K562 (cell line): Measurements from ENCODE around the gene ARHGEF40.

Experiments
- NCOR1 ChIP-seq: fragments of 450-650 bp; IDR thresholded peaks from 2 replicates; pipeline ENCODE4 v1.6.1; 2016; ENCODE audit warnings: mild to moderate bottlenecking, moderate library complexity
- RAD21 ChIP-seq, 2 experiments: fragments of 250-450 bp in 1 of 2; fragments of 450-650 bp in 1 of 2; sonication (Bioruptor Pico) in 1 of 2; formaldehyde crosslinking in 1 of 2; IDR thresholded peaks in 1 of 2; conservative IDR thresholded peaks in 1 of 2; 2 replicates each; pipeline versions ENCODE4 v1.4.0 to v1.8.0; 2020 to 2022; ENCODE audit warnings: mild to moderate bottlenecking in 2 of 2, moderate library complexity in 1 of 2

DNA sequence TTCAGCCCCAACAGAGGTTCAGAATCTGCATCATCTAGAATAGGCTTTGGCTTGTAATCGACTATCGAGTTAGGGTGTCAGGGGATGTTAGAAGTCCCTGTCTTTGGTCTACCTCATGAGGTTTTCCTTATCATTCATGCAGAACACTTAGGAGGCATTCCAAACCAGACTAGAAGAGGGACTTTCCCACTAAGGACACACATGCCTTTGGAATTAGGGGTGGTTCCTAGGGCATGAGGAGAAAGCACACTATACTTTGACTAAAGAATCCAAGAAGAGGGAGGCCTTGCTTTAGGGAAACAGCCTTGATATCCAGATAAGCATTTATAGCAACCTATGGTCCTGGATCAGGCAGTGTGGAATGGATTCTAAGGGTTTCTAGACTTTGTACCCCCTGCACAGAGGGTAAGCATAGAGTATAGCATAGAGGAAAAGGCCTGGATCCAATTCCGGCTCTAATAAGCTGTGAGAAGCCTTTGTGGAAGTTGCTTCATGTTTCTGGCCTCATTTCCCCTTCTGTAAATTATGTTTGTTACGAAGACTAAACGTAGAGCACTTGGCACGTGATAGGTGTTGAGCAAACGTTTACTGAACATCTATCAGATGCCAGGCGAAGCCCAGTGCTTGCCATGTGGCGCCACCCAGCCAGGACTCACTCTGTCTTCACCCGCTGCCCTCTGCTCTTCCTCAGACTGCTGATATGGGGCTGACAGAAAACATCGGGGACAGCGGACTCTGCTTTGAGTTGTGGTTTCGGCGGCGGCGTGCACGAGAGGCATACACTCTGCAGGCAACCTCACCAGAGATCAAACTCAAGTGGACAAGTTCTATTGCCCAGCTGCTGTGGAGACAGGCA lies 15.1 kb downstream of the ARHGEF40 start:
- TF ChIP-seq RAD21 (CRISPR knock-in tag; conservative IDR thresholded peaks at IDR 0.05 in 1 of 2, IDR thresholded peaks at IDR 0.05 in 1 of 2) (no peak), NCOR1 (no peak)
